ENCODE measurements around the gene CRACDL. TPM values are rescaled to one million over a fixed set of nuclear protein-coding genes. Genes with fewer than 3 reads are reported as not detected.

Gene CRACDL
- total and polyA plus RNA-seq, 2 donors: 2.4 to 6.2 TPM

DNA sequence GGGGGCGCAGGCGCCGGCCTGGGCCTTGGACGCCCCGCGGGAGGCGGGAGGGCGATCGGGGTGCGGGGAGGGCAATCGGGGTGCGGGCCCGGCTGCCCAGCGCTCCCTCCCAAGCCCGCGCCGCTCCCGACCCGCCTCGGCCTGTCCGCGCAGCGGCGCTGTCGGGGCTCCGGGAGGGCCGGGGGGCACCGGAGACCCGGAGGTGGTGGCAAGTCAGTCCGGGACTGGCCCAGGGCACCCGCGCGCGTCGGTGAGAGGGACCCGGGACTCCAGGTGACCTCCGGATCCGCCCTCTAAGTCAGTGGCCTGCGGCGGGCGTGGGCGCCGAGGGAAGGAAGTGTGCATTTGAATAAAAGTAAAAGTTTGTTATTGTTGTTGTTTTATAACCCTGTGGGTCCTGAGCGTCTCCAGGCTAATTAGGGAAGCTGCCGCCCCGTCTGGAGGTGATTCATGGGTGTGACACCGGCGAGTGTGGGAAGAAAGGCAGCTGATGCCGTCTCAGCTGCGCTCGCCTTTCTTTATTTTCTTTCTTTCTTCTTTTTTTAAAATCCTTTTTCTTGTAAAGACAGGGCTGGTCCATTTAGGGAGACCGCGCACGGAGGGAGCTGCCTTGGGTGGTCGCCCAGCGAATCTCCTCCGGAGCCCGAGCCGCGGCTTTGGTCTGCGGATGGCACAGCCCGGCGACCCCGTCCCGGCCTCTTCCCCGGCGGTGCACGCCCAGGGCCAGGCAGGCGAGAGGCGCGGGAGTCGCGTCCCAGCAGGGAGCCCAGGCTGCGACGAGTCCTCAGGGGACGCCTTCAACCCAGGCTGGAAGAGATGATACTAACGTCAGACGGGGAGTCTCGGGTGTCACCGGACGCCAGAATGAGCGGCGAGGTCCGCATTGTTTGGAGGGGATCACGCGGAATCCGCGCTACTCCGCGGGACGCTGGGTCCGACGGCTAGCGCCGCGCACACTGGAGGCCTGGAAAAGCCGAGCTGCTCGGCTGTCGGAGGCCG lies 627 bp upstream of the CRACDL start:
- WGBS: 3% methylated on average over 100 of the region's 100 CpGs
- no peak for DNase-seq (ENCODE audit: extremely low spot score)

DNA sequence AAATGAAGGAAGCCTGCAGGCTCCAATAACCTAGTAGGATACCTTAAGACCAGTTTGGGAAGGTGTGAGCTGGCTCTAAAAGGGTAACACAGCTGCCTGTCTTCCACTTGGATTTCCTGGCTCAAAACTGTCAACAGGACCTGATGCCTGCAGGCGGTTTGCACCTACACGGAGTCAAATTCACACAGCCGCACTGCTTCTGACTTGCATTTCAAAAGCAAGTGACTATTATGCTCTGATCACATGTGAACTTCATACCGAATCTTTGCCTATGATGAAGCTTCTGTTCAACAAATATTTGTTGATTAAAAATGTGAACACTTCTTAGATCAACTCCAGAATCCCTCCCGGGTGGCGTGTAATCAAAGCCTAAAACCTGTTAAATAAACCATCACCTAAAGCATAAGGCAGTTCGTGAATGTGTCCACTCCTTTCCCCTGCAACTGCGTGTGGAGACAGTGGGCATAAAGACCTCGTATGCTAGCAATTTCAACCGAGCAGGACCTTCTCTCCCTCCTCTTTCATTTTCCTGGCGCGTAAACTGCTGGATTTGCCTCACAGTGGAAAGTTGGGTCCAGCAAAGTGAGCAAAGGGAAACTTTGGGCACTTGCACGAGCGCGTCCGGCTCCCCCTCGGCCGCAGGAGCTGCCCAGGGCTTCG lies 784 bp downstream of the CRACDL start:
- Histone ChIP-seq H3K36me3 (ENCODE audit: insufficient read depth) (no peaks in the 10 kb centered on the region), H3K4me3 (ENCODE audit: low read depth, low read length) (peak overlapping the region; percentile 52), H3K27ac (ENCODE audit: low read depth) (no peak overlapping the region), H3K4me1 (ENCODE audit: insufficient read depth) (no peaks in the 10 kb centered on the region)
- 11% methylated on average over 19 of the region's 19 CpGs for WGBS
- DNase-seq (ENCODE audit: extremely low spot score): no peak

More for the DNA sequence above, 627 bp upstream of the CRACDL start:
- peak overlapping the region; percentile 52 for H3K4me3 ChIP-seq (ENCODE audit: low read depth, low read length)
- no peak overlapping the region for H3K27ac ChIP-seq (ENCODE audit: low read depth)
- no peaks in the 10 kb centered on the region for H3K36me3 ChIP-seq (ENCODE audit: insufficient read depth)
- no peaks in the 10 kb centered on the region for H3K4me1 ChIP-seq (ENCODE audit: insufficient read depth)

DNA sequence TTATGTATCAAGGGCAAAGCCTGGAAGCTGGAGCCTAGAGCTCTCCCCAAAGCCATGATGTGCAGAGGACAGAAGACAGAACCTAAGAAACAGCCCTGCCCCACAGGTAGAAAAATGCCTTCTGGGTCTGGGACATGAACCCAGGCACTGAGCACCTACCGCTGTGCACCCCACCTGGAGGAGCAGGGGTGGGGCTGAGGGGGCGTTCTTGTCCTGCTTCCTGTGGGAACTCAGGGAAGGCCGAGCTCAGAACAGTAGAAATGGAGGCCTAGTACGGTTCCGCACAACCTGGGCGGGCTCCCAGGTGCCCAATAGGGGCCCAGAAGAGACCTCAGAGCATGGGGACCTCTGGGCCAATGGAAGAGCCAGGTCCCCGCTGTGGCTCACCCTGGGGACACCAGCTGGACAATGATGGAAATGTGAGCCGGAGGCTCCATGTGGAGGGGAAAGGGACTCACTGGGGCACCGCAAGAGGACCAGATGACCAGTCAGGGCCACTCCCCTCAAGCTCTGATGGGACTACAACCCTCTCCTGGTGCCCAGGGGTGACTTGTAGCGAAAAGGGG lies 3.2 kb downstream of the CRACDL start:
- 92% methylated on average over 10 of the region's 10 CpGs for WGBS
- Histone ChIP-seq H3K27ac (ENCODE audit: low read depth) (no peak overlapping the region), H3K4me3 (ENCODE audit: low read depth, low read length) (no peak overlapping the region), H3K4me1 (ENCODE audit: insufficient read depth) (no peaks in the 10 kb centered on the region), H3K36me3 (ENCODE audit: insufficient read depth) (no peaks in the 10 kb centered on the region)
- DNase-seq (ENCODE audit: extremely low spot score): no peak

DNA sequence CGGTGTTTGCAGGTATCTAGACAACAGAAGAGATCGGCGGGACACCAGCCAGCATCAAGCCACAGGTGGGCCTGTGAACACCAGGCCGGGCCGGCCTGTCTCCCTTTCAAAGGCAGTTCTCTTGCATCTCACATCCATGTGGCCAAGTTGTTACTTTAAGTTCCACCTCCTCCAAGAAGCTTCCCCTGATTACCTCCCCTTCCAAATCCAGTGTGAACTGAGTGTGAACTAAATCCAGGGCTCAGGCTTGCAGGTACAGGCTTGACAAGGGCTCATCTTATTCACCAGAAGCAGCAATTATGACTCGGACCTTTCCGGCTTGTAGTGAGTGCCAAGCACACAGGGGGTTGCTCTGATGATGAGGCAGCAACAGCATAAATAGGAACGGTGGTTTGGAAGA lies 3.9 kb downstream of the CRACDL start:
- no peak for DNase-seq (ENCODE audit: extremely low spot score)
- Histone ChIP-seq H3K36me3 (ENCODE audit: insufficient read depth) (no peaks in the 10 kb centered on the region), H3K27ac (ENCODE audit: low read depth) (no peak overlapping the region), H3K4me1 (ENCODE audit: insufficient read depth) (no peaks in the 10 kb centered on the region), H3K4me3 (ENCODE audit: low read depth, low read length) (no peak overlapping the region)
- whole genome bisulfite sequencing: 91% methylated on average over 8 of the region's 8 CpGs

DNA sequence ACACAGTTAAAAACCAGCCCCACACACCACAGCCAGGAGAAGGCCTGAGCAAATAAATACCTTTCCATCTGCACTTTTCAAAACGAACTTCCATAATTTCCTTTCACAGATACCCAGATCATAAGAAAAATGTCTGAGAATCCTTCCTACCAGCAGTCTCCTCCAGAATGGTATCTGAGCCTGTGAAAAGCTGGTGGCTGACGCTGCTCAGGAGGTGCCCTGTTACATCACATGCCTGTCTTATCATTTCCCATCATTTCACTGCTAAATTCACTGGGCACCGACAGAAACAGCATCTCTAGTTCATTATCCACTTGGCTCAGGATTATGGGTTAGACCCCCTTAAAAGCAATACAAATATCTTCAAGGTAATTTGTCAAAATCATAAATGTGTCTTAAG lies 4.4 kb downstream of the CRACDL start:
- 50% methylated on average over 3 of the region's 3 CpGs for WGBS
- no peak for DNase-seq (ENCODE audit: extremely low spot score)
- H3K4me1 ChIP-seq (ENCODE audit: insufficient read depth): no peaks in the 10 kb centered on the region
- H3K36me3 ChIP-seq (ENCODE audit: insufficient read depth): no peaks in the 10 kb centered on the region
- no peak overlapping the region for H3K27ac ChIP-seq (ENCODE audit: low read depth)
- no peak overlapping the region for H3K4me3 ChIP-seq (ENCODE audit: low read depth, low read length)

DNA sequence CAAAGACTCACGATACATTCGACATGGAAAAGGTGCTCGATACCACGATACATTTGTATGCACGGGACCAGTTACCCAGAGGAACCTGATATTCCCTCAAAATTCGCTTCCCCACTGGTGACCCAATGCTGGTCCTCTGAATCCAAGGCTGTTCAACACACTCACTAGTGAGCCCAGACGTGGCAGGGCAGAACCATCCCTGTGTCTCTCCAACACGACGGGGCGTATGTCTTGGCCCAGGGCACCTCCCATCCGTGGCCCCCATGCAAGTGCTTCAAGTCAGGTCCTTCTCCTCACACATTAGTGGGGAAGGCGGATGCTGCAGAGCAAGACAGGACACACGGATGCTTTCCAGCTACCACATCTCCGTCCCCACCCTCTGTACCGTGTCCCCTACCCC lies 6.1 kb downstream of the CRACDL start:
- H3K4me1 ChIP-seq (ENCODE audit: insufficient read depth): no peaks in the 10 kb centered on the region
- DNase-seq (ENCODE audit: extremely low spot score): no peak
- H3K4me3 ChIP-seq (ENCODE audit: low read depth, low read length): no peak overlapping the region
- 92% methylated on average over 15 of the region's 15 CpGs for WGBS
- no peaks in the 10 kb centered on the region for H3K36me3 ChIP-seq (ENCODE audit: insufficient read depth)
- no peak overlapping the region for H3K27ac ChIP-seq (ENCODE audit: low read depth)

DNA sequence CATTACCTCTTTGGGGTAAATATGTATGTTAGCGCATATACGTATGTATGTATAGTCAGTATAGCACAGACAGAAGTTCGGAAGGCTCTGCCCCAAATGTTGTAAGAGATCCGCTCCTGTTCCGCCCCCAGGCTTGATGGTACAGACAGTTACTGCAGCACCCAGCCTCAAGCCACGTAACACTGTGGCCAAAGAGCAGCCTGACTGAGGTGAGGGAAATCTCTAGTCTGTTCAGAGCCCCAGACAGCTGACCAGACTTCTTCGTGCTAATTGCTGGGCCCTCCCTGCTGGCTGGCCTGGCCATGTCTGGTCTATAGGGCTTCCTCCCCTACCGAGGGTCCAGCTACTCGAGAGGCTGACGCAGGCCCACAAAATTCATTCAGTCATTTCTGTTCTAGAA lies 7.8 kb downstream of the CRACDL start:
- 86% methylated on average over 10 of the region's 10 CpGs for WGBS
- Histone ChIP-seq H3K4me3 (ENCODE audit: low read depth, low read length) (no peak overlapping the region), H3K4me1 (ENCODE audit: insufficient read depth) (no peaks in the 10 kb centered on the region), H3K27ac (ENCODE audit: low read depth) (no peak overlapping the region), H3K36me3 (ENCODE audit: insufficient read depth) (no peaks in the 10 kb centered on the region)
- no peak for DNase-seq (ENCODE audit: extremely low spot score)

DNA sequence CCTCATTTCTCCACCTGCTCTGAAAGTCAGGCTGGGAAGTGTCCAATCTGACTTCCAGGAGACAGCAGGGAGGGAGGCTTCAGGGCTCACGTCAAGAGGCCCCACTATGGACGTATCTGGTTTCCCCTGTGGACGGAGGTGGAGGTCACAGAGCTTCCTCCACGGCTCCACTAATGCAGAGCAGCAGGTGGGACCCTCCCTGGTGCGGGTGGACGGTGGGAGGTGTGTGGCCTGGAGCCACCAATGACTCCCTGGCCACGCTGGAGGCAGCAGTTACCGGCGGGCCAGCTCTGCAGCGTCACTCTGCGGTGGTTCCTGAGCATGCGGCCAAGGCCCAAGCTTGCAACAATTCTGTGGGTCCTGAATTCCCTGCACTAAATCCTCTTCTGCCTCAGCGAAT lies 9.0 kb downstream of the CRACDL start:
- no peaks in the 10 kb centered on the region for H3K4me1 ChIP-seq (ENCODE audit: insufficient read depth)
- 77% methylated on average over 13 of the region's 13 CpGs for WGBS
- no peaks in the 10 kb centered on the region for H3K36me3 ChIP-seq (ENCODE audit: insufficient read depth)
- no peak overlapping the region for H3K4me3 ChIP-seq (ENCODE audit: low read depth, low read length)
- no peak overlapping the region for H3K27ac ChIP-seq (ENCODE audit: low read depth)
- DNase-seq (ENCODE audit: extremely low spot score): no peak

DNA sequence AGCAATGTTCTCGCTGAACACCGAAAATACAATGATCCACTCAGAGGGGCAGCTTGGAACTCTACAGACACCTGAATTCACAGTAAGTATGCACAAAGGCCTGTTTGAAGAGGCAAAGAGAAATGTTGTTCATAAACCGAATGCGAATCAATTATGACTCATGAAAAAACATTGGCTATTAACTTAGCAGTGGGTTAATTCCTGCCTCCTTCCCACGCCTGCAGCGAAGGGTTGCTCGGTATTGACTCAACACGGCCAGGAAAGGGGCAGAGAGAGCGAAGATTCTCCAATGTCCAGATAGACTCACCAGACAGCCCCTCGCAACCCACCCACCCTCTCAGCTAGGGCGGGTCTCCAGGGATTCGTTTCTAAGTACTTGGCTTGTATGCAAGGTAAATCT lies 9.4 kb downstream of the CRACDL start:
- Histone ChIP-seq H3K4me1 (ENCODE audit: insufficient read depth) (no peaks in the 10 kb centered on the region), H3K27ac (ENCODE audit: low read depth) (no peak overlapping the region), H3K4me3 (ENCODE audit: low read depth, low read length) (no peak overlapping the region), H3K36me3 (ENCODE audit: insufficient read depth) (no peaks in the 10 kb centered on the region)
- DNase-seq (ENCODE audit: extremely low spot score): no peak
- WGBS: 83% methylated on average over 12 of the region's 12 CpGs

DNA sequence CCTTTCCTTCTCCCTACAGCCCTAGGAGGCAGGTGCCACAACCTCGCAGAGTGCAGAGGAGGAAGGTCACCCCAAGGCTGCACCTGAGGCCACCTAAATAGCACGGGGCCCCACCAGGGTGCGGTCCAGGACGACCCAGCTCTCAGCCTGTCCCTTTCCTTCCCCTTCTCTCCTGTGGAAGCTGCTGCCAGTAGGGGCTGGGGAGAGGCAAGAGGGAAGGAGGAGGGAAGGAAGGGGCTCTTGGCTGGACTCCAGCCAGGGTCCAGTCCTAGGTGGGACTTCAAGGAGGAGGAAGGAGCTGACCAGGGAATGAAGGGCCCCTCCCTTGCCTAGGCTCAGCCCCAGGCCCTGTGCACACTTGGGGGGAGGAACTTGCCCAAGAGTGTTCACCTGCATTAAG lies 11.1 kb downstream of the CRACDL start:
- 55% methylated on average over 4 of the region's 4 CpGs for WGBS
- H3K4me3 ChIP-seq (ENCODE audit: low read depth, low read length): no peak overlapping the region
- no peak for DNase-seq (ENCODE audit: extremely low spot score)
- no peak overlapping the region for H3K27ac ChIP-seq (ENCODE audit: low read depth)
- H3K4me1 ChIP-seq (ENCODE audit: insufficient read depth): no peaks in the 10 kb centered on the region
- no peaks in the 10 kb centered on the region for H3K36me3 ChIP-seq (ENCODE audit: insufficient read depth)

DNA sequence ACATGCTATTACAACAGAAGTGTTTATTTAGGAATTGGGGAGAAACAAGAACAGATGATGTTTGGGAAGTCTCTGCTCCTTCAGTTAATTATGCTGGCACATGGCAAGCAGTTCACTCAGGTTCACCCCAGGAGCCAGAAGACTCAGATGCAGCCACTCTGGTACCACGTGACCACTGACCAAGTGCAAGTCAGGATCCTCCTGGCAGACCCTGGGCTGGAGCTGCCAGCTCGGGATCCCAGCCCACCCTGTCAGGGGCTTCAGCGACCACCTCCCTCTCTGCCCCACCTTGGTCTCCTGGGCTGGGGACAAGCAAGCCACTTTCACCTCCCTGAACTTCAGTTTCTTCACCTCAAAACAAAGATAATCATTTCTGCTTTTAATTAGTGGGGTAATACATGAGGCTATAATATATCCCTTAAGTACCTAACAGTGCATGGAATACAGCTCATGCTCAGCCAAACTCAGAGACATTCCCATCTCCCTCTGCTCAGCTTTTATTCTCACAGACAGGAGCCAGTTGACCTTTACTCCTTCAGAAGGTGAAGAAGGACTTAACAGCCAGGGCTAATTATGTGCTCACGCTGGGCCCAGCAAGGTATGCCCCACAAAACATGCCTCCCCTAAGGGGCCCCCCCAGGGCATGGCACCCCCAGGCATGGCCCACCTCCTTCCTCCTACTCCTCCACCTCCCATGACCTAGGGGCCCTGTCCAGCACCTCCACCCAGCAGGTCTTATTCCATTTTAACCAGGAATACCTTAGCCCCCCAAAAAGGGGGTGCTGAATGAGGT lies 11.8 kb downstream of the CRACDL start:
- Histone ChIP-seq H3K27ac (ENCODE audit: low read depth) (no peak overlapping the region), H3K4me1 (ENCODE audit: insufficient read depth) (no peaks in the 10 kb centered on the region), H3K36me3 (ENCODE audit: insufficient read depth) (no peaks in the 10 kb centered on the region), H3K4me3 (ENCODE audit: low read depth, low read length) (no peak overlapping the region)
- WGBS: 76% methylated on average over 4 of the region's 4 CpGs
- no peak for DNase-seq (ENCODE audit: extremely low spot score)

DNA sequence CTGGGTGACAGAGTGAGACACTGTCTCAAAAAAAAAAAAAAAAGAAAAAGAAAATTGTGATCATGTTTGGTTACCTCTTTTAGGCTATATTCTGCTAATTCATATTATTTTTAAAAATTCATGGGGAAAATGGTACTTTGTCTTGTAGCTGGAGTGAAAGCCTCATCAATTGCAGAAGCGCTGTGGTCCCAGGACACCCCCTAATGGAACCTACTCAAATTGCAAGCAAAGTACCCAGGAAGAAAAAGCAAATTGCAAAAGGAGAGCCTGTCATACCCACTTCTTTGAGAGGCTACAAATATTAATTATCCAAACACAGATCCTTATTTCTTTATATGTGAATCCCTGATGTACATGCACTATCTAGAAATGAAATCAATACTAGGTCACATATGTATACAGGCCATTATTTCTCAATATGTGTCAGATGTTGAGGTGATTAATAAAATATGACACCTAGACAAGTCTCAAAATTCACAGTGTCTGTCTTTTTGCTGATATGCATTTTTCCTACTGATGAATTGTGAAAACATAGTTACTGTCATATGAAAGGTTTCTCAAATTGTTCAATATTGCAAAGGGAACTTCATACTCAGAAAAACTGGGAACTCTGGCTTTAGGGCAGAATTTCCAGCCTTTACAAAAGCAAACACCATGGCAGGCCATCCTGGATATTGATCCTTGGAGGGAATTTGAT lies 12.6 kb downstream of the CRACDL start:
- 81% methylated on average over 1 of the region's 1 CpG for WGBS
- DNase-seq (ENCODE audit: extremely low spot score): no peak
- Histone ChIP-seq H3K36me3 (ENCODE audit: insufficient read depth) (no peaks in the 10 kb centered on the region), H3K4me3 (ENCODE audit: low read depth, low read length) (no peak overlapping the region), H3K4me1 (ENCODE audit: insufficient read depth) (no peaks in the 10 kb centered on the region), H3K27ac (ENCODE audit: low read depth) (no peak overlapping the region)

DNA sequence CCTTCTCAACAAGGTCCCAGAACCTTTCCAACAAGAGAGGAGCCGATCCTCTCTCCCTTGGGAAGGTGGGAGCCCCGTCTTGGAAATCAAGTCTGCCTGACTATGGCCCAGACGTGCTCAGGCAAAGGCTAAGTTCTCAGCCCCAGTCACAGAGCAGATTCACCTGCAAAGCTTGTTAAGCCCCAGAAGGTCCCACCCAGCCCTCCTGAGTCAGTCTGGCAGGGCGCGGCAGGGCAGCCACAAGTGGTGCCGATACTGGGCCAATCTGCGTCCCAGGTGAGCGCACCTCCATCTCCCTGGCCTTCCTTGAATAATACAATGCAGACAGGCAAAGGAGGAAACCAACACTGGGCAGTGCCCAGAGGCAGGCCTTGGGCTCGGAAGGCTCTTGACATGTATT lies 15.0 kb downstream of the CRACDL start:
- 79% methylated on average over 9 of the region's 9 CpGs for WGBS
- Histone ChIP-seq H3K4me1 (ENCODE audit: insufficient read depth) (no peaks in the 10 kb centered on the region), H3K4me3 (ENCODE audit: low read depth, low read length) (no peak overlapping the region), H3K27ac (ENCODE audit: low read depth) (no peak overlapping the region), H3K36me3 (ENCODE audit: insufficient read depth) (no peaks in the 10 kb centered on the region)
- no peak for DNase-seq (ENCODE audit: extremely low spot score)

Data from urinary bladder (tissue), 4 donors.